ENCODE data around the gene RAB4B.
"Not testable (repeated sequence)": the region's sequence is repeated elsewhere in the genome, so short reads cannot be mapped to it uniquely, and the experiment has no call there.

RAB4B gene

DNA sequence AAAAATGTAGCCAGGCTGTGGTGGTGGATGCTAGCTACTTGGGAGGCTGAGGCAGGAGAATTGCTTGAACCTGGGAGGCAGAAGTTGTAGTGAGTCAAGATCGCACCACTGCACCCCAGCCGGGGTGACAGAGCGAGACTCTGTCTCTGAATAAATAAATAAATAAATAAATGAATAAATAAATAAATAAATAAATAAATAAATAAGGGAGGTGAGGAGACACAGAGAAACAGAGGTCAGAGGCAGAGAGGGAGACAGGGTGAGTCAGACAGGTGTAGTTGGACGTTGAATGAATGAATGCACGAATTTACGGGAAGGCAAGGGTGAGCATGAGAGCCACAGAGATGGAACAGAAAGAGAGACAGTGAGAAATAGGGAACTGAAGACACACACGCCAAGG is 3.1 kb downstream of the RAB4B start:
- no peak for DNase-seq

DNA sequence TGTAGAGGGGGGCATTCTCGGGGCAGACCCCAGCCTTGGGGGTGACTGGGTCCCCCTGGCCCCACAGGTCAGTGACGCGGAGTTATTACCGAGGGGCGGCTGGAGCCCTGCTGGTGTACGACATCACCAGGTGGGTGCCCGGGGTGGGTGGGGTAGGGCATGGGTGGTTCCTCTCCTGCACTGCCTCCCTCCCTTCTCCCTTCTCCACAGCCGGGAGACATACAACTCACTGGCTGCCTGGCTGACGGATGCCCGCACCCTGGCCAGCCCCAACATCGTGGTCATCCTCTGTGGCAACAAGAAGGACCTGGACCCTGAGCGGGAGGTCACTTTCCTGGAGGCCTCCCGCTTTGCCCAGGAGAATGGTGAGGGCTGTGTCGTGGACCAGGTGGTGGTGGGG is 5.7 kb downstream of the RAB4B start:
- DNase-seq = no peak

- not testable (repeated sequence) for DNase-seq
Observed at GRCh38 chr19:40784146-40784545, 6.1 kb downstream of the RAB4B start.

- no peak for DNase-seq
Observed at GRCh38 chr19:40785526-40785925, 7.5 kb downstream of the RAB4B start.

DNA sequence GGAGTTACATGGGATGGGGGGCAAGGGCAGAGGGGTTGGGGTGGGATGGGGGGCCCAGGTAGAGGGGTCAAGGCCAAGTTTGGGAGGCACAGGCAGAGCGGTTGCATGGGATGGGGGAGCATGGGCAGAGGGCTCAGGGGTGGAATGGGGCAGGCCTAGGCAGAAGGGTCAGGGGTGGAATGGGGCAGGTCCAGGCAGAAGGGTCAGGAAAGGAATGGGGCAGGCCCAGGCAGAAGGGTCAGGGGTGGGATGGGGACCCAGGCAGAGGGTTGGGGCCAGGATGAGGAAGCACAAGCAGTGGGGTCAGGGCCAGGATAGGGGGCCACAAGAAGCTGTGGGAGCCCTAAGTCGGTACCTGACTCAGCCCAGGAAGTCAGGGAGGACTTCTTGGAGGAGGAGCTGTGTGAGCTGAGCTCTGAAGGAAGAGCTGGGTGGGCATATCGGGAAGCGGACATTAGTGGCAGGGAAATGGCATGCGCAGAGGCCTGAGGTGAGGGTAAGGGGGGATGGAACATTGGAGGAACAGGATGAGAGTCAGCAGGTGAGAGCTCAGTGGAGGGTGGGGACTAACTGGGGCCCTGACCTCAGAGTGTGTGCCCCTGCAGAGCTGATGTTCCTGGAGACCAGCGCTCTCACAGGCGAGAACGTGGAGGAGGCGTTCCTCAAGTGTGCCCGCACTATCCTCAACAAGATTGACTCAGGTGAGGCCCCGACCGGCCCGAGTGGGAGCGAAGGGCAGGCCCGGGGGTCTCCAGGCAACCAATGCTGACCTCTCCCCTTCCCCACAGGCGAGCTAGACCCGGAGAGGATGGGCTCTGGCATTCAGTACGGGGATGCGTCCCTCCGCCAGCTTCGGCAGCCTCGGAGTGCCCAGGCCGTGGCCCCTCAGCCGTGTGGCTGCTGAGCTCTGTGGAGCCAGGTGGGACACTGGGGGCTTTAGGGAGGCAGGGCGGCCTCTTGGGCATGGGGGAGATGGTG is 8.3 kb downstream of the RAB4B start:
- DNase-seq = no peak

GRCh38 chr19:40791349-40791748 is 13.3 kb downstream of the RAB4B start:
- DNase-seq = no peak

GRCh38 chr19:40791996-40792395 is 13.9 kb downstream of the RAB4B start:
- DNase-seq = no peak

- no peak for DNase-seq
Observed at GRCh38 chr19:40797166-40797962, 19.3 kb downstream of the RAB4B start.

GRCh38 chr19:40797963-40798682 is 20.1 kb downstream of the RAB4B start:
- peak; percentile 82 for DNase-seq

DNA sequence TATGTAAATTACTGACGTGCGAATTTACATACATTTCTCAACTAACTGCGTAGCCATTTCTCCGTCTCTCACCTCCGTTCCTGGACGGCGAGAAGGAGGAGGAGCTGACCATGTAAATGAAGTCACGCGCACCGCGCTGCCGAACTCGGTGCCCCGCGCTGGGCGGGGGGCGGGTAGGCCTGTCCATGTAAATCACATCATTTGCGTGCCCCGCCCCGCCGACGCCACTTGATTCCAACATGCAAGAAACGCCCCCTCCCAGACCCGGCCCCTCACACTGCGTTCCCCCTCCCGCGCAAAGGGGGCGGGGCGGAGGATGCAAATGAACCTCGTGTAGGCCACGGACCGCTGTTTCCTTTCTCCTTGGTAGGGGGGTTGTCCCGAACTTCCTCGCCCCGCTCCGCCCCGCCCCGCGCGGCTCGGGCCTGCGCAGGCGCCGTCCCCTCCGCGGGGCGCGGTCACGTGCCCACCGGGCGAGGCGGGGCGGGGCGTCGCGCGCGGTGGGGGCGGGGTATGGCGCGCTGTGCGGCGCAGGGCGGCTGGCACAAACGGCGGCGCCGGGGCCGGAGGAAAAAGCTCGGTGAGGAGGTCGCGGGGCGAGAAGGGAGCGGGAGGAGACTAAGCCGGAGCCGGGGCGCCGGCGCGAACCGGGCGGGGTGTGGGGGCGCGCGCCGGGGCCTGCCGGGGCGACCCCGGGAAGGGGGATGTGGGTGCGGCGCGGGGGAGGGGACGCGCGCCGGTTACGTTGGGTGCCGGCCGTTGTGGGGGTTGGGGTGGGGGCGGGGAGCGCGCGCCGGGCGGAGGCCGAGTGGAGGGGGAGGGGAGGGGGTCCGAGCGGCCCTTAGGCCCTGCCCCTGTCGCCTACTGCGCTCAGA is 20.9 kb downstream of the RAB4B start, which contains the start of gene EGLN2:
Gene EGLN2 (plus strand): TSS at position 509 of the 875 bp plus-strand sequence. CDS start 1,382 bp downstream, outside the sequence.
- DNase-seq = peak; percentile 100

GRCh38 chr19:40799558-40800338 is 21.7 kb downstream of the RAB4B start:
- peak; percentile 77 for DNase-seq

DNA sequence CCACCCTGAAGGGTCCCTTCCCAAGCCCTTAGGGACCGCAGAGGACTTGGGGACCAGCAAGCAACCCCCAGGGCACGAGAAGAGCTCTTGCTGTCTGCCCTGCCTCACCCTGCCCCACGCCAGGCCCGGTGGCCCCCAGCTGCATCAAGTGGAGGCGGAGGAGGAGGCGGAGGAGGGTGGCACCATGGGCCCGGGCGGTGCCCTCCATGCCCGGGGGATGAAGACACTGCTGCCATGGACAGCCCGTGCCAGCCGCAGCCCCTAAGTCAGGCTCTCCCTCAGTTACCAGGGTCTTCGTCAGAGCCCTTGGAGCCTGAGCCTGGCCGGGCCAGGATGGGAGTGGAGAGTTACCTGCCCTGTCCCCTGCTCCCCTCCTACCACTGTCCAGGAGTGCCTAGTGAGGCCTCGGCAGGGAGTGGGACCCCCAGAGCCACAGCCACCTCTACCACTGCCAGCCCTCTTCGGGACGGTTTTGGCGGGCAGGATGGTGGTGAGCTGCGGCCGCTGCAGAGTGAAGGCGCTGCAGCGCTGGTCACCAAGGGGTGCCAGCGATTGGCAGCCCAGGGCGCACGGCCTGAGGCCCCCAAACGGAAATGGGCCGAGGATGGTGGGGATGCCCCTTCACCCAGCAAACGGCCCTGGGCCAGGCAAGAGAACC is 22.4 kb downstream of the RAB4B start:
- no peak for DNase-seq

DNA sequence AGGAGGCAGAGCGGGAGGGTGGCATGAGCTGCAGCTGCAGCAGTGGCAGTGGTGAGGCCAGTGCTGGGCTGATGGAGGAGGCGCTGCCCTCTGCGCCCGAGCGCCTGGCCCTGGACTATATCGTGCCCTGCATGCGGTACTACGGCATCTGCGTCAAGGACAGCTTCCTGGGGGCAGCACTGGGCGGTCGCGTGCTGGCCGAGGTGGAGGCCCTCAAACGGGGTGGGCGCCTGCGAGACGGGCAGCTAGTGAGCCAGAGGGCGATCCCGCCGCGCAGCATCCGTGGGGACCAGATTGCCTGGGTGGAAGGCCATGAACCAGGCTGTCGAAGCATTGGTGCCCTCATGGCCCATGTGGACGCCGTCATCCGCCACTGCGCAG is 22.9 kb downstream of the RAB4B start:
- no peak for DNase-seq

- DNase-seq = no peak
Observed at GRCh38 chr19:40801426-40802299, 23.6 kb downstream of the RAB4B start.

GRCh38 chr19:40802300-40803169 is 24.5 kb downstream of the RAB4B start:
- DNase-seq = peak; percentile 53

DNA sequence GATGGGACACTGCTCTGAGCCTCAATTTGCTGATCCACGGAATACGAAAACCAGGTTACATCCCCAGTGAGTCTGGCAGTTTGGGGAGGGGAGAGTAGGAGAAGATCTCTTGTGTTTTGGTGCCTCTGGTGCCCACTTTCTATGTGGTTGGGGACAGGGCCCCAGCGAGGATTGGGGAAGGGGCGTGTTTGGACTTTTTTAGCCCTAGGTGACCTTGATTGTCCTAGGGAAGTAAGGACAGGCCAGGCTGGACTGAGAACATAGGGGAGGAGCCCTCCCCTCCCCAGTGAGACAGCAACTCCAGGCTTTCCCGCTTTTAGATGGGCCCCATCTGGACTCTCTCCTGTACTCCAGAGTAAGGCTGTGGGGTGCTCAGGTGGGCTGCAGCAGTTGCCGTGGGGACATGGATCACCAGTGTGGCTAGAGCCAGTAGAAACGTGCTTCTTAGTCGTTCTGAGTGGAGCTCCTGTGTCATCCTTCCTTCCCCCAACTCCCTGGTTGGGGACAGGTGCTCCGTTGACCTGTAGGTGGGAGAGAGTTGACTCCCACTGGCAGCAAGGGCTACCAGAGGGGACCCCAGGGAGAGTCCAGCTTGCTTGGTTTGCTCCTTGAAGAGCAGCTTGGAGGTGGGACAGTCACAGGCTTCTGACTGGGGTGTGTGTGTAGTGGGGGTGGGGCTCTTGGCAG is 25.3 kb downstream of the RAB4B start:
- no peak for DNase-seq

DNA sequence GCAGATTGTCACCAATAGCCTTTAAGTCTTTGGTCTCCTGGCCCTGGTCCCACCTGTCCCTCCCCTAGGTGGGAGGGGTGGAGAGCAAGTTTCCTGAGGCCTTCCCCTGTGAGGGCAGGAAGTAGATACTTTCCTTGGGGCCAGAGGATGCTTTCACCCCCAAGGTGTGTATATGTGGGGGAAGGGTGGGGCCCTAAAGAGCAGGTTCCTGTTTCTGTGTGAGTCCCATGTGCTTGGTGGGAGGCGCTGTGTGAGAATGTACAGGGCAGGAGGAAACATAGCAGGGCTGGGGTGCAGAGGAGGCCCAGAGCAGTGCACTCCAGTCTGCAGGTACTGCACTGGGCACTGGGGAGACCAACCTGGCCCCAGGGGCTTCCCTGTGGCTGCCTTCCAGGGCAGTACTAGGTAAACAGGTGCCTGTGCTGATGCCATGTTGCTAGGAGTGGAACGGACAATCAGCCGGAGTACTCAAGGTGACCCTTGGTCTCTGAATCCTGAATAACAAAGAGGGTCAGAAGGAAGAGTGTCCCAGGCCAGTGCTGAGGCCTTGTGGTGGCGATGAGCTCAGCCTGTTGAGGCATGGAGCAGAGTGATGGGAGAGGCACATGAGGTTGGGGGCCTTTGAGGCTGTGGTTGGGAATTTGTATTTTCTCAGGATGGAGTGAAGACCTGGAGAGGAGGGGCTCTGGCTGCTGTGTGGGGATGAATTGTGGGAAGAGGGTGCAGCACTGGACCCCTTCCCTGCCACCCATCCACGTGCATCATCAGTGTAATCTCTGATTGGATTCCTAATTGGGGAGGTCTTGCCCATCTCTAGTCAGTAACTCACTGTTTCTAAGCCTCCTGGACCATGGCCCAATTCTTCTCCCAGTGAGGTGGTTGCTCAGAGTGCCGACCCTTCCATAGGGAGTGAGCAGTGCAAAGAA is 26.1 kb downstream of the RAB4B start:
- DNase-seq = peak; percentile 64
